ENCODE results near the gene ATXN7L1.

- TF ChIP-seq POLR2A (IDR thresholded peaks at IDR 0.05): no peak
- TF ChIP-seq CTCF (IDR thresholded peaks at IDR 0.05): no peak
Measured at GRCh38 chr7:105831824-105832535, 44.4 kb downstream of the ATXN7L1 start.
